WI38 (cell line): ENCODE data around the gene CSPG4.

Experiments used
- H3K4me3 ChIP-seq: 2 replicates; pipeline ENCODE4 v1.5.1; 2011; ENCODE audit warnings: low read depth, mild to moderate bottlenecking, control low read depth, low read length
- TF ChIP-seq, protein P1 (sequence below): IDR thresholded peaks from 2 replicates; pipeline ENCODE4 v1.5.1; 2012; ENCODE audit warnings: low read depth, mild to moderate bottlenecking, control low read depth, low read length

Gene CSPG4

DNA sequence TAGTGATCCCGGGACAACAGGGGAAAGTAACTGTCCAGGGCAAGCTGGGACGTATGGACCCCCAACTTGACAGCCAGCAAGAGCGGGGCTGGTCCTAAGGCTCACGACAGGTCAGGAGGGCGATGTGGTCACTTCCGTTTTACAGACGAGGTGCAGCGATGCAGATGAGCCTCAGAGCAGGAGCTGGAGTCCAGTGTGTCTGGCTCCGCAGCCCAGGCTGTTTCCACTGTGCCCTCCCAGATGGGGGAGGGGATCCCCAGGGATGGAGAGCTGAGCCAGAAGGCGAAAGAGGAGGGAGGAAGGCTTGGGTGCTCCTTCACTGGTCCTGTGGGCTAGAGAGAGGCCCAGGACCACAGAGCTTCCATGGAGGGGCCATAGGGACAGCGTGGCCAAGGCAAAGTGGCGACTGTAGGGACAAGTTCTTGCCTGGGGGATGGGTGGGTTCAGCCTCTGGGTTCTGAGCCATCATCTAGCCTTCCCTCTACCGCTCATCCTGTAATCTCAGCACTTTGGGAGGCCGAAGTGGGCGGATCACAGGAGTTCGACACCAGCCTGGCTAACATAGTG lies 59.2 kb downstream of the CSPG4 start:
- H3K4me3 ChIP-seq = peak overlapping the region; percentile 9; the same call in 1 of the 2 replicates
- TF ChIP-seq, protein P1, sequence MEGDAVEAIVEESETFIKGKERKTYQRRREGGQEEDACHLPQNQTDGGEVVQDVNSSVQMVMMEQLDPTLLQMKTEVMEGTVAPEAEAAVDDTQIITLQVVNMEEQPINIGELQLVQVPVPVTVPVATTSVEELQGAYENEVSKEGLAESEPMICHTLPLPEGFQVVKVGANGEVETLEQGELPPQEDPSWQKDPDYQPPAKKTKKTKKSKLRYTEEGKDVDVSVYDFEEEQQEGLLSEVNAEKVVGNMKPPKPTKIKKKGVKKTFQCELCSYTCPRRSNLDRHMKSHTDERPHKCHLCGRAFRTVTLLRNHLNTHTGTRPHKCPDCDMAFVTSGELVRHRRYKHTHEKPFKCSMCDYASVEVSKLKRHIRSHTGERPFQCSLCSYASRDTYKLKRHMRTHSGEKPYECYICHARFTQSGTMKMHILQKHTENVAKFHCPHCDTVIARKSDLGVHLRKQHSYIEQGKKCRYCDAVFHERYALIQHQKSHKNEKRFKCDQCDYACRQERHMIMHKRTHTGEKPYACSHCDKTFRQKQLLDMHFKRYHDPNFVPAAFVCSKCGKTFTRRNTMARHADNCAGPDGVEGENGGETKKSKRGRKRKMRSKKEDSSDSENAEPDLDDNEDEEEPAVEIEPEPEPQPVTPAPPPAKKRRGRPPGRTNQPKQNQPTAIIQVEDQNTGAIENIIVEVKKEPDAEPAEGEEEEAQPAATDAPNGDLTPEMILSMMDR = no peak

DNA sequence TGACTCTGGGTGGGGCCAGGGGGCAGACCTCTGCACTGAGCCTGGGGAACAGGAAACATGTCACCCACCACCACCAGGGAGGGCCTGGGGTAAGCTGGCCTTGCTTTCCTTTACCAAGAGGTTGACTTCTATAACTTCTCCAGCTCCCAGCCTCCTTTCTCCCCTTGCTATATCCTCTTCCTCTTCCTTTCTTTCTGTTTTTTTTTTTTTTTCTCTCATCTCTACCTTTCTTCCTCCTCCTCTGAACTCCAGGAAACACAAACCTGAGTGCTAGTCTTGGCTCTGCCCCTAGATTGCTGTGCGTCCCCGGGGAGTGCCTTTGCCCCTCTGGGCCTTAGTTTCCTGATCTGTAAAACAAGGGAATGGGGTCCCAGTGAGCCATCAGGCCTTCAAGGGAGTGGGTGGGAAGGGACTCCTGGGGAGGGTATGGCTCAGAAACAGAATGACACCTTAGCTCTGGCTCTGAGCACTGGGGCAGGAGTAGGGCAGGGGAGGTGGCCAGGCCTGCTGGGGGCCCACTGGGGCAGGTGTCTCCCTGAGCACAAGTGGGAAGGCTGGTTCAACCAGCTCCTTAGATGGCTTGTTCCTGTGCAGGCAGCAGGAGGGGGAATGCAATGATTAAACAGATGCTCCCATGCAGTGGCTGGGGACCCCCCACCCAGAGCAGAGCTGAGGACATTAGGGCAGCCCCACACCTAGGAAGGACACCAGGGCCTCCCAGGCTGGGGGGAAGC lies 60.7 kb downstream of the CSPG4 start:
- TF ChIP-seq, protein P1 = no peak
- H3K4me3 ChIP-seq = peak overlapping the region; percentile 85

DNA sequence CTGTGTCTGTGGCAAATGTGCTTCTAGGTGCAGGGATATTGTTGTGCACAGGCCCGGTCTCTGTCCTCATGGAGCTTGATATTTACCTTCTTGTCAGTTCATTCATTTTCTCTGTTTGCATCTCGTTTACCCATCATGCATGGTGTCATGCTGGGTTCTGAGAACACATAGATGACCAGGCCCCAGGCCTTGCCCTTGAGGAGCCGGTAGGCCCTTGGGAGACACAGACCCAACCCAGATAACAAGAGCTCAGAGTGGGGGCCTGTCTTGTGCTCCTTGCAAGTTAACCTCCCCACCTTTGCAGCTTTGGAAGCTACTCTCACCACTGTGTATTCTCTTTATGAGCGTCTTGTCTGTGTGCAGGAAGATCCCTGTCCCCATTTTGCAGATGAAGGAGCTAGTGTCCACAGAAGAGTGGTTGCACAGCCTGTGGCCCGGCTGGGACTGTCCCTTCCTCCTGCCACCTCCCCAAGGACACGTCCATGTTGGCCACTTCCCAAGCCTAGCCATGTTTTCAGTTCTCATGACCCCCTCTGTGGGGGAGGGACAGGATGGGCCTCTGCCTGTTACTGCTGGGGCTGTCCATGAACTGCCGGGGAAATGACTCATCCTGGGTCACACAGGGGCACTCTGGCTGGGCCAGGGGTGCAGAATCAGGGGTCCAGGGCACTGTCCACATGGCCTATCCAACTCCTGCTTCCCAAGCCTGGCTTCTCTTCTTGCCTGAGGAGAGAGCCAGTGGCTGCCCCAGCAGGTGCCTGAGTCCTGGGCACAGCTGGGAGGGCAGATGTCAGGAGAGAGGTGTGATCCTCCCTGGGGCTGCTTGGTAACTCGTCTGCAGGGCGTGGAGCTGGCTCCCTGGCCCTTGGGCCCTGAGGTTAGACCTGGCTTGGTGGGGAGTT lies 61.5 kb downstream of the CSPG4 start:
- TF ChIP-seq, protein P1 = no peak

DNA sequence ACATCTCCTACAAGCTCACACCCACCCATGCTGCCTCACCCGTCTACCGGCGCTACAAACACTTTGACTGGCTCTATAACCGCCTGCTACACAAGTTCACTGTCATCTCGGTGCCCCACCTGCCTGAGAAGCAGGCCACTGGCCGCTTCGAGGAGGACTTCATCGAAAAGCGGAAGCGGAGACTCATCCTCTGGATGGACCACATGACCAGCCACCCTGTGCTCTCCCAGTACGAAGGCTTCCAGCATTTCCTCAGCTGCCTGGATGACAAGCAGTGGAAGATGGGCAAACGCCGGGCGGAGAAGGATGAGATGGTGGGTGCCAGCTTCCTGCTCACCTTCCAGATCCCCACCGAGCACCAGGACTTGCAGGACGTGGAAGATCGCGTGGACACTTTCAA lies 62.8 kb downstream of the CSPG4 start:
- peak overlapping the region; percentile 85 for H3K4me3 ChIP-seq
- TF ChIP-seq, protein P1 = no peak

More for the DNA sequence above, 61.5 kb downstream of the CSPG4 start:
- H3K4me3 ChIP-seq = peak overlapping the region; percentile 85

DNA sequence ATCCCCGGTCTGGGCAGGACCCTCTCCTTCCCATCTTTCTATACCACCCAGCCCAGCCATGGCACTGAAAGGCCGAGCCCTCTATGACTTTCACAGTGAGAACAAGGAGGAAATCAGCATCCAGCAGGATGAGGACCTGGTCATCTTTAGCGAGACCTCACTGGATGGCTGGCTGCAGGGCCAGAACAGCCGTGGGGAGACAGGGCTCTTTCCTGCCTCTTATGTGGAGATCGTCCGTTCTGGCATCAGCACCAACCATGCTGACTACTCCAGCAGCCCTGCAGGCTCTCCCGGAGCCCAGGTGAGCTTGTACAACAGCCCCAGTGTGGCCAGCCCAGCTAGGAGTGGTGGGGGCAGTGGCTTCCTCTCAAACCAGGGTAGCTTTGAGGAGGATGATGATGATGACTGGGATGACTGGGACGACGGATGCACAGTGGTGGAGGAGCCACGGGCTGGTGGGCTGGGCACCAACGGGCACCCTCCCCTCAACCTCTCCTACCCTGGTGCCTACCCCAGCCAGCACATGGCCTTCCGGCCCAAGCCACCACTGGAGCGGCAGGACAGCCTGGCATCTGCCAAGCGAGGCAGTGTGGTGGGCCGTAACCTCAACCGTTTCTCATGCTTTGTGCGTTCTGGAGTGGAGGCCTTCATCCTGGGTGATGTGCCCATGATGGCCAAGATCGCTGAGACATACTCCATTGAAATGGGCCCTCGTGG lies 63.4 kb downstream of the CSPG4 start:
- peak overlapping the region; percentile 85 for H3K4me3 ChIP-seq
- TF ChIP-seq, protein P1 = no peak

DNA sequence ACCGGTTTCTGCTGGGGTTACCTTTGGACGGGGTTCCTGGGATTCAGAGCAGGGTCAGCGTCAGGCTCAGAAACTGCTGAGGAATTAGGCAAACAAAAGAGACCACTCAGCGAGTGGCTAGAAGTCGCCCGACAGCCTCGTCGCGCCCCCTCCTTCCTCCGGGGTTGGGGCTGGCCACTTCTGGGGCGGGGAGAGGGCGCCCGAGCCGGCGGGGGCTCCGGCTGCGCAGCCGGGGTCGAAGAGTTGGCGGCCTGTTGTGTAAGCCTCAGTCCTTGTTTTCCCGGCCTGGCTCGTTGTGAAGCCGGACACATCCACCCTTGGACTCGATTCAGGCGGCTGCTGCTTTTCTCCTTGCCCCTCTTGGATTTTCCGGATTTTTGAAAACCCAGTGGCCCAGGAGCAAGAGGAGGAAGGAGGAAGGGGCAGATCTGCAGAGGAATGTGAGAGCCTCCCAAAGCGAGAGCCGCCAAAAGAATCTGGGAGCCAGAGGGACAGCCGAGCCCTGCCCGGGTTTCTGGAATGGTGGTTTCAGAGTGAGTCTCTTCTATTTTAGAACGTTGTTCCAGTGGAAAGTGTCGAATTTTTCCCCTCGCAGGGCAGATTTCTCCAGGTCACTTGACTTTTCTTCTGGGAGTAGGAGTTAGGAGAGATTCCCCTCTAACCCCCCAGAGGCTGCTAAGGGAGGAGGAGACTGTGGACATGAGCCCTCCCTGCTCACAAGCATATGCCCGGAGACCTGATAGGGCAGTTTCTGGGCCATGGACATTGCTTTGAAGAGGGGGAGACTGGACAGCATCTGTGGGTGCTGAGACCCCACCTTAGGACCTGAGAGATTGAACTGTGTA lies 64.3 kb downstream of the CSPG4 start:
- TF ChIP-seq, protein P1 = no peak
- peak overlapping the region; percentile 85 for H3K4me3 ChIP-seq
